Mucosa of descending colon (tissue), 3 donors: ENCODE results near the gene ZNF423. TPM values are rescaled to one million over a fixed set of nuclear protein-coding genes. Genes with fewer than 3 reads are reported as not detected.

Experiments
- ATAC-seq: fragments of 200-7000 bp; cut with Tn5 transposase; one replicate; pipeline ENCODE4 v1.9.1; 2020; ENCODE audit warnings: mild to moderate bottlenecking, moderate library complexity
- DNase-seq, 3 donors: peaks; one replicate each; pipeline ENCODE4 v3.0.0-alpha.2; 2020
- H3K36me3 ChIP-seq: fragments of 200-600 bp; one replicate; pipeline ENCODE4 v1.8.0; 2021; ENCODE audit warnings: low read depth, mild to moderate bottlenecking
- H3K4me1 ChIP-seq: fragments of 200-600 bp; one replicate; pipeline ENCODE4 v1.8.0; 2021; ENCODE audit warnings: low read depth, mild to moderate bottlenecking
- H3K4me3 ChIP-seq: fragments of 200-600 bp; one replicate; pipeline ENCODE4 v1.8.0; 2021; ENCODE audit warnings: mild to moderate bottlenecking
- H3K9me3 ChIP-seq: fragments of 200-600 bp; one replicate; pipeline ENCODE4 v1.8.0; 2021; ENCODE audit warnings: mild to moderate bottlenecking
- intact Hi-C, 2 donors: fragments of 100-400 bp; cut with DNase I in 1 of 2; cut with micrococcal nuclease in 1 of 2; formaldehyde crosslinking; loops; one replicate each; pipeline versions ENCODE4 v1.11.0 to v1.11.1; 2022; cut with DNase I, micrococcal nuclease
- total RNA-seq, 3 donors: library from RNA; stranded (reverse); fragmentation: NEBNext Ultra II Directional in 2 of 3; extraction: Animal tissue kit (Norgen Biotek cat#: 25700) in 2 of 3; gene quantifications; one replicate each; pipeline versions ENCODE4 v1.2.1 to v1.2.4, GENCODE V29; 2021 to 2023
- TF ChIP-seq, protein P1 (sequence below): fragments of 200-600 bp; IDR thresholded peaks from one replicate; pipeline ENCODE4 v1.8.0; 2022; ENCODE audit warnings: antibody characterized with exemption, mild to moderate bottlenecking
- donor health status: DM: no; HTN: no; CAD: no; lungs with moderate emphysema.
- donor health status: DM: no; HTN: no; CAD: no.
- donor health status: DM: no; HTN: yes; CAD: no.

ZNF423 gene
- total RNA-seq, 3 donors from 2014 or later = 6.7 to 11.6 (median 11.0) TPM

DNA sequence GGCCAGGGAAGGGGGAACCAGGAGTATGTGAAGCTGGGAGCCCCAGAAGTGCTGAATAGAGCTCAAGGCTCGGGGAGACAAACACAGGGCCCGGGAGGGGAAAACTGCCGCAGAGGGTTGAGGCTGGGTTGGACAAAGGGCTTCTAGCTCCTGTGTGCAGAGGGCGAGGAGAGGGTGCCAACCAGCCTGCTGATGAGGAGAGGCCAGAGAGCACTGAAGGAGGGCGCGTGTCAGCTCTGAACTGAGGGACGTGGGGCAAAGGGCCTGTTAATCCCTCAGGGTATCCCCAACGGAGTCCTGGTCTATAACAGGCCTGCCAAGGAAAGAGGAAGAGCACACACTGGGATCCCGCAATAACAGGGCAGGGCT, 331.0 kb downstream of the ZNF423 start:
- intact Hi-C loops = no loop called here
- Histone ChIP-seq H3K4me3 (no peak overlapping the region), H3K4me1 (no peaks in the 10 kb centered on the region), H3K36me3 (no peaks in the 10 kb centered on the region), H3K9me3 (no peaks in the 10 kb centered on the region)
- DNase-seq (no peak), ATAC-seq (no peak)
- TF ChIP-seq, protein P1, sequence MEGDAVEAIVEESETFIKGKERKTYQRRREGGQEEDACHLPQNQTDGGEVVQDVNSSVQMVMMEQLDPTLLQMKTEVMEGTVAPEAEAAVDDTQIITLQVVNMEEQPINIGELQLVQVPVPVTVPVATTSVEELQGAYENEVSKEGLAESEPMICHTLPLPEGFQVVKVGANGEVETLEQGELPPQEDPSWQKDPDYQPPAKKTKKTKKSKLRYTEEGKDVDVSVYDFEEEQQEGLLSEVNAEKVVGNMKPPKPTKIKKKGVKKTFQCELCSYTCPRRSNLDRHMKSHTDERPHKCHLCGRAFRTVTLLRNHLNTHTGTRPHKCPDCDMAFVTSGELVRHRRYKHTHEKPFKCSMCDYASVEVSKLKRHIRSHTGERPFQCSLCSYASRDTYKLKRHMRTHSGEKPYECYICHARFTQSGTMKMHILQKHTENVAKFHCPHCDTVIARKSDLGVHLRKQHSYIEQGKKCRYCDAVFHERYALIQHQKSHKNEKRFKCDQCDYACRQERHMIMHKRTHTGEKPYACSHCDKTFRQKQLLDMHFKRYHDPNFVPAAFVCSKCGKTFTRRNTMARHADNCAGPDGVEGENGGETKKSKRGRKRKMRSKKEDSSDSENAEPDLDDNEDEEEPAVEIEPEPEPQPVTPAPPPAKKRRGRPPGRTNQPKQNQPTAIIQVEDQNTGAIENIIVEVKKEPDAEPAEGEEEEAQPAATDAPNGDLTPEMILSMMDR = no peak

DNA sequence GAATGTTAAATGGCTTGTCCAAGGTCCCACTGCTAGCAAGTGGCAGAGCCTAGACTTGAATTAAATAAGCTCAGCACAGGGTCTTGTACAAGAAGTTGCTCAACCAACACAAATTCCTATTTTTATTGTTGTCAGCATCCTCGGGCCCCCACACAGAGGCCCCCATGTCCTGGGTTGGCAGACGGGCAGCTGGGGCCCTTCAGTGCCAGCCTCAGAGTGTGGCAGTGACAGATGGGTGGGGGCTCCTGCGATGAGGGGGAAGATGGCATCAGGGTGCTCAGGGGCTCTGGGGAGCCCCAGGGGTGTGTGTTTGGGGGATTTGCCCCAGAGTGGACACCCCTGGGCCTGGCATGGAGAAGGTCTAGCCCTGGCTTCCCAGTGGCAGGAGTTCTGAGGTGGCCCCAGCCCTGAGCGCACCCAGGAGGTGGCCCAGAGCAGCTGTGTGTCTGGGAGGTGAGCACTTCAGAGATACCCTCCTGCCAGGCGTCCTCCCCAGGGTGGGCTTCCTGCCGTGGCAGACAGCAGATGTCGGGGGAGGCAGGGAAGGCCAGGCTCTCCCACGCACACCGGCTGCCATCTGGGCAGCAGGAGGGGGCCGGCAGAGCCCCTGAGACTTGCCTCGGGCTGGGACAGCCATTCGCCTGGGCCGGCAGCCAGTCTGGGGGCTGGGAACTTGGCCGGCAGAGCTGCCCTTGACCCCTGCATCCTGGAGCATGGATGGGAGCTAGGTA, 331.5 kb downstream of the ZNF423 start:
- no peaks in the 10 kb centered on the region for H3K9me3 ChIP-seq
- H3K36me3 ChIP-seq = no peaks in the 10 kb centered on the region
- DNase-seq (no peak), ATAC-seq (no peak)
- intact Hi-C loops = no loop called here
- TF ChIP-seq, protein P1 = no peak
- no peak overlapping the region for H3K4me3 ChIP-seq
- no peaks in the 10 kb centered on the region for H3K4me1 ChIP-seq

DNA sequence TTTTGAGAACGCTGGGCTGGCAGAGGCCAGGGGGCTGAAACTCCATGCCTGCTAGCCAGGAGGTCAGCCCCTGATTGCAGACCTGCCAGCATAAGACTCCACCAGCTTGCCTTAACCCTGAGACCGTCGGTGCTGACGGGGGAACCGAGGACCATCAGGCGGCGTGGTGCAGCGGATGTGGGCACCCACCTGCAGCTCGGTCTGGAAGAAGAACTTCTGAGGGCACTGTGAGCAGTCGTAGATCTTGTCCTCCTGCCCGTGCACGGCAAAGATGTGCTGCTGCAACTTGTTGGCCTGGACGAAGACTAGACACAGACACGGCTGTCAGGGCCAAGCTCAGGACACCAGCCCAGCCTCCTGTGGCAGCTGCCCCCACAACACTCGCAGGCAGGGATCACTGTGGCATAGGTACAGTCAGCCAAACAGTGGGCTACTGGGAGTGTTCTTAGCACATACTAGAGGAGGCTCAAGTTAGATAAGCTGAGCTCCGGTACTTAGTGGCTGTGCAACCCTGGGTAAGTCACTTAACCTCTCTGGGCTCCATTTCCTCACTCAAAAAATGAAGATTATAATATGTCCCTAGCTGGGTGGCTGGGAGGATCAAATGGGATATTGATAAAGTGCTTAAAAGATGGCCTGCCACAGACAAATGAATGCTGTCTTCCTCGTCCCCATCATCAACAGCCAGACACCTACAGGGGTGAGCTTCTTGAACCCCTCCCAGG, 332.3 kb downstream of the ZNF423 start:
- Histone ChIP-seq H3K4me3 (no peak overlapping the region), H3K4me1 (no peaks in the 10 kb centered on the region), H3K9me3 (no peaks in the 10 kb centered on the region), H3K36me3 (no peaks in the 10 kb centered on the region)
- intact Hi-C loops = no loop called here
- no peak for DNase-seq
- TF ChIP-seq, protein P1 = no peak
- ATAC-seq = no peak

DNA sequence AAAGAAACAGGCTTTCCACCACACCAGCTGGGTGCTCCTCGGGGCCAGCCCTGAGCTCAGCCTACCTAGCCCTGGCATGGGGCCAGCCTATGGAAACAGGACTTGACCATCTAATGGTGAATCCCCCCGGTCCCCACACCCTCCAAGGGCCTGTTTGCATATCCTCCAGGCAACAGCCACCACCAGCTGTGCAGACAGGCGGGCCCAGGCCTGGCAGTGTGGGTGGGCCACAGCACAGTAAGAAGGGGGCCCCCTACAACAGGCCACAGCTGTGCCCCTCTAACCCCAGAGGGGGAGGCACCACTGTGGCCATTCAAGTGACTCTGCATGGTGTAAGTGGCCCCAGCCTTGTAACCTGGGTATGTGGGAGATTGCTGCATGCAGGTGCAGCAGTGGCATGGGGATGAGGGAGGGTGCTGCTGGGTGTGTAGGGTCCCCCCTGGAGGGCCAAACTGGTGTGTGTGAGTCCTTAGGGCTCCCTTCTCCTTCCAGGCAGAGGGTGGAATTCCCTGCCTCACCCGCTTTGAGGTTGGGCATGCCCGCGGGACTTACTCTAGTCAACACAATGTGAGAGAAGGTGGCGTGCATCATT, 334.1 kb downstream of the ZNF423 start:
- DNase-seq = peak in 1 of 3 donors; percentile 30
- intact Hi-C loops = no loop called here
- ATAC-seq = peak; percentile 8

DNA sequence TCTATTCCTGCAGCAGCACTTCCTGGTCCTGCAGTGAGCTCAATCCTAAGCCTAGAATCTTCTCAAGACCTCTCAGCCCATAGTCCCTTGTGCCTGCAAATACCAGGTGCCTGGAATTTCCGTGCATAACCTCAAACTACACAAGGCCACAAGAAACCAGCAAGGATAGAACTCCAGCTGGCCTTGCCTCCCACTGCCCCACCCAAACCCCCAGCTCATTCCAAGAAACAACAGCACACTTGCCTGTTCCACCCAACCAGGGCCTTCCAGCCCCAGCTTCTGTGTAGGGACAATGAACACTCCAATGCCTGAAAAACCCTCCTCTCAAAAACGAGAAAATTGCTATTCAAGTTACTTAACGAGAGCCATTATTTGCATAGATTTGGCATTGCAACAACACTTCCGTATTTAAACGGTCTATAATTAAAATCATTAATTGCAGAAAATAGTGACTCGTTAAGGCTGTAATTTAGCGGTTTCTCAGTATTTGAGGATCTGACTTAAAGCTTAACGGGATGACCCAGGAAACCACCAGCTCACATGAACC, 335.3 kb downstream of the ZNF423 start:
- Histone ChIP-seq H3K4me1 (no peaks in the 10 kb centered on the region), H3K4me3 (no peak overlapping the region), H3K36me3 (no peaks in the 10 kb centered on the region), H3K9me3 (no peaks in the 10 kb centered on the region)
- DNase-seq = peak in 1 of 3 donors; percentile 17
- no peak for ATAC-seq
- TF ChIP-seq, protein P1 = no peak
- intact Hi-C loops = no loop called here

More for the DNA sequence above, 334.1 kb downstream of the ZNF423 start:
- Histone ChIP-seq H3K36me3 (no peaks in the 10 kb centered on the region), H3K4me1 (no peaks in the 10 kb centered on the region), H3K4me3 (no peak overlapping the region), H3K9me3 (no peaks in the 10 kb centered on the region)
- TF ChIP-seq, protein P1 = no peak
